GM12801 (cell line): Measurements from ENCODE around the gene ZNF484.

Experiments
- TF ChIP-seq, protein P1 (sequence below): IDR thresholded peaks from one replicate; pipeline ENCODE4 v1.5.1; 2011; ENCODE audit warnings: control low read depth; ENCODE audit not compliant: insufficient read length; ENCODE audit errors: extremely low read depth

The ZNF484 gene

DNA sequence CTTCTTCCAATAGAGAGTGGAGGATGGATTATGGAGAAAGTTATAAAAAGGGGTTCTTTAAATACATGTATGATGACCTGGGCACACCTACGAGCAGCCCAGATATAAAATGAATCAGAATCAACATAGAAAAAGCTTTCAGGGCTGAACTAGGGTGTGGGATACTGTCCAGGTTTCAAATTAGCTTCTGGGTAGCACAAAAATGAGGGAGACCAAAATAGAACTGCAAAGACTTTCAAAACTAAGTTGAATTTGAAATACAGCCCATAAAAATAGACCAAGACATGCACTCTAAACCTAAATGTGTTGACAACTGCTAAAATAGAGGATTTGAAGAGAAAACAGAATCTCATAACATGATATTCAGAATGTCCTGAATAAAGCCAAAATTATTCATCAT is 17.0 kb downstream of the ZNF484 start:
- TF ChIP-seq, protein P1, sequence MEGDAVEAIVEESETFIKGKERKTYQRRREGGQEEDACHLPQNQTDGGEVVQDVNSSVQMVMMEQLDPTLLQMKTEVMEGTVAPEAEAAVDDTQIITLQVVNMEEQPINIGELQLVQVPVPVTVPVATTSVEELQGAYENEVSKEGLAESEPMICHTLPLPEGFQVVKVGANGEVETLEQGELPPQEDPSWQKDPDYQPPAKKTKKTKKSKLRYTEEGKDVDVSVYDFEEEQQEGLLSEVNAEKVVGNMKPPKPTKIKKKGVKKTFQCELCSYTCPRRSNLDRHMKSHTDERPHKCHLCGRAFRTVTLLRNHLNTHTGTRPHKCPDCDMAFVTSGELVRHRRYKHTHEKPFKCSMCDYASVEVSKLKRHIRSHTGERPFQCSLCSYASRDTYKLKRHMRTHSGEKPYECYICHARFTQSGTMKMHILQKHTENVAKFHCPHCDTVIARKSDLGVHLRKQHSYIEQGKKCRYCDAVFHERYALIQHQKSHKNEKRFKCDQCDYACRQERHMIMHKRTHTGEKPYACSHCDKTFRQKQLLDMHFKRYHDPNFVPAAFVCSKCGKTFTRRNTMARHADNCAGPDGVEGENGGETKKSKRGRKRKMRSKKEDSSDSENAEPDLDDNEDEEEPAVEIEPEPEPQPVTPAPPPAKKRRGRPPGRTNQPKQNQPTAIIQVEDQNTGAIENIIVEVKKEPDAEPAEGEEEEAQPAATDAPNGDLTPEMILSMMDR = no peak

DNA sequence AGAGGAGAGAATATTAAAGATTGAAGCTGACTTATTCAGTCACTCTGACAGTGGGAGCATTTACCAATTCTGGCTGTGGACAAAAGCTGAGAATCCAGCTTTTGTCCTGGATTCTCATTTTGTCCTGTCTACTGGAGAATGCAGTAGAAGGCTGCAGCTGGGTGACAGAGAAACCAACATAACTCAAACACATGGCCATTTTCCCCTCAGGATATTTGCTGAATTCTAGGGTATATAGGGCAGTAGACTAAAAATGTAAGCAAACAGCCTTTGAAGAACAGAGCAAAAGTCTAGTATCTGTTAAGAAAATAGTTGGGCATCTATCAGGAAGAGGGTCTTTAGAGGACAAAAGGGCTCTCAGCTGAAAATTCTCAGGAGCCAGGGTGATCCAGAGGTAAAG is 20.6 kb downstream of the ZNF484 start:
- TF ChIP-seq, protein P1 = no peak

DNA sequence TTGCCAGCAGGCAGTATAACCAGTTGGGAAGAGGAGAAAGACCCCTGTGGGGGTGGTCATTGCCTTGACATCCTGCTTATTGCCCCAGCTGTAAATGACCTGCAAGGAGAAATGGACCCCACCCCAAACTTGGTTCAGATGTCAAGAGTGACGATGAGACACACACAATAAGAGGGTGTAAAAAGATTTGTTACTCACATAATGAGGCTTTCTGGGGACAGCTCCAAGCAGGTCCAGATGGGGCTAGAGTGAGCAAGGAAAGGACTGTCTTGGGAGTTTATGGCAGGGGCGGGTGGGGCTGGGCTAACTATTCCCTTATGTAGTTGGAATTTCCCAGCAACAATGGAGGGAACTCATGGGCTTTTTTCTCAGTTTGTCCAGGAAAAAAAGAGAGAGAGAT is 24.1 kb downstream of the ZNF484 start:
- TF ChIP-seq, protein P1 = no peak

DNA sequence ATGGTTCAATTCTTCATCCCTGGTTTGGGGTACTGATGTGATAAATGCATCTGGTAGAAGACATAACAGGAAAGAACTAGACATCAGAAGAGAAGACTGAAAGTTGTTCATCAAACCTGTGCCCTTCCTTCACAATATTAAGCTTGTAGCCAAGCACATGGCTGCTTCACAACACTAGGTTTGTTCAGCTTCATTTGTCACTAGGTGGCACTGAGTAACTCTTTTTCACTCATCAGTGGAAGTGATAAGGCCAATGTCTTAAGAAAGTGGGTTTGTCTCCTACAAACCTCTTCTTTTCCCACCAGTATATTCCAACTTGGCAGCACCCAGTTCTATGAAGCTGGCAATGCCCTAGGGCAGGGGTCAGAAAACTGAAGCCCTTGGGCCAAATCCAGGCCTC is 26.9 kb downstream of the ZNF484 start:
- TF ChIP-seq, protein P1 = no peak

DNA sequence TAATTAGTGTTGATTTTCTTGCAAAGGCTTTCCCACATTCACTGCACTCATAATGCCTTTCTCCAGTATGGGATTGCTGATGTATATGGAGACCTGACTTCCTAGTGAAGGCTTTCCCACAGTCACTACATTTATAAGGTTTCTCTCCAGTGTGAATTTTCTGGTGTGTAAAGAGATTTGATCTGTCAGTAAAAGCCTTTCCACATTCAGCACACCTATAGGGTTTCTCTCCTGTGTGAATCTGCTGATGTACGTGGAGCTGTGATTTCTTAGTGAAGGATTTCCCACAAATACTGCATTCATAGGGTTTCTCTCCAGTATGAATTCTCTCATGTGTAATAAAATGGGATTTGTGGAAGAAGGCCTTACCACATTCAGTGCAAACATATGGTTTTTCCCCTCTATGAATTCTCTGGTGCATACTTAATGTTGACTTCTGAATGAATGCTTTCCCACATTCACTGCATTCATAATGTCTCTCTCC is 31.1 kb downstream of the ZNF484 start:
- TF ChIP-seq, protein P1 = no peak

DNA sequence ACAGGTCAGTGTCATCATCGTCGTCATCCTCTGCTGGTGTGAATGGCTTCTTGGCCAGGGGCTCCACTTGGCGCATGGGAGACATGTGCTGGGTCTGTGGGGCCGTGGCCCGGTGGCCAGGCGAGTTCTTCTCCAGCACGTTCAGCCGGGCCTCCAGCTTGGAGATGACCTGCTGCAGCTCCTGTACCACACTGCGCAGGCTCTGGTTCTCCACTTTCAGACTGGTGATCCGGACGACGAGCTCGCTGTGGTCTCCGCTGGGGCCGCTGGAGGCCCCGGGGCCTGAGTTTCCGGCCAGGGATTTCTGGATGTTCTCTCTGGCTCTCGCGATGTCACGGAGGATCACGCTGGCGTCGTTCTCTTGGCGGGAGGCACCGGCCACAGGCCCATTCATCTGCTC is 40.6 kb downstream of the ZNF484 start:
- TF ChIP-seq, protein P1 = no peak

DNA sequence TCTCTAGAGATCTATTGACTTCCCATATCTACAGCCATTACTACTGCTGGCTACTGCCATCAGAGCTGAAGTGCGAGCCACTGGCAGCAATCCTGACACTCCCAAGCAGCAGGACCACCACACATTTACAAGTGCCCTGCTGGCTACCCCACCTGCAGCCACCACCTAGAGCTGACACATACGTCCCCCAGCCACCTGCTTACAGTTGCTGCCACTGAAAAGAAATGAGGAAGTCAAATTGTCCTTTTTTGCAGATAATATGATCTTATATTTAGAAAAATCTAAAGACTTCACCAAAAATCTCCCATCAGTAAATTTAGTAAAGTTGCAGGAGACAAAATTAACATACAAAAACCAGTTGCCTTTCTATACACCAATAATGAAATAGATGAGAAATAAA is 48.4 kb downstream of the ZNF484 start:
- TF ChIP-seq, protein P1 = no peak

DNA sequence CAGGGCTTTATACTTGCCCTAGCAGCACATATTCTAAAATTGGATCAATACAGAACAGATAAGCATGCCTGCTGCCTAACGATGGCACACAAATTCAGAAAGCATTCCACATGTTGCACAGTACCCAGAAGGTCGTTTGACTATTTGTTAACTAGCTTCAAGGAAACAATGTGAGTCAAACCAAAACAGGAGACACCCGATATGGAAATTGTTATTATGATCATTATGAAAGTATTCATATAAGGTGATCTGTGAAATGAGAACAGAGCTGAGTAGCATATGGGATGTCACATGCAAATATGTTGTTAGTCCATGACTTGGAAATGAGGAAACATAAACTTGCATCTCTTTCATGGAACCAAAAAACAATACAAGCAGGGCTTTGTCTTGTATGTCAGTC is 56.9 kb downstream of the ZNF484 start:
- TF ChIP-seq, protein P1 = no peak
